GM21447 (cell line): ENCODE data around the gene RPTOR.
"Not testable (repeated sequence)": the region's sequence is repeated elsewhere in the genome, so short reads cannot be mapped to it uniquely, and the experiment has no call there.

Source experiments
- ATAC-seq: cut with Tn5 transposase; IDR thresholded peaks from one replicate; pipeline ENCODE4 v1.9.1; 2021; ENCODE audit not compliant: unreplicated experiment

Gene RPTOR

GRCh38 chr17:80612997-80613731 lies 68.5 kb downstream of the RPTOR start:
- ATAC-seq, result no peak

- ATAC-seq, result no peak
These were observed 69.1 kb downstream of the RPTOR start for GRCh38 chr17:80613732-80614071.

DNA sequence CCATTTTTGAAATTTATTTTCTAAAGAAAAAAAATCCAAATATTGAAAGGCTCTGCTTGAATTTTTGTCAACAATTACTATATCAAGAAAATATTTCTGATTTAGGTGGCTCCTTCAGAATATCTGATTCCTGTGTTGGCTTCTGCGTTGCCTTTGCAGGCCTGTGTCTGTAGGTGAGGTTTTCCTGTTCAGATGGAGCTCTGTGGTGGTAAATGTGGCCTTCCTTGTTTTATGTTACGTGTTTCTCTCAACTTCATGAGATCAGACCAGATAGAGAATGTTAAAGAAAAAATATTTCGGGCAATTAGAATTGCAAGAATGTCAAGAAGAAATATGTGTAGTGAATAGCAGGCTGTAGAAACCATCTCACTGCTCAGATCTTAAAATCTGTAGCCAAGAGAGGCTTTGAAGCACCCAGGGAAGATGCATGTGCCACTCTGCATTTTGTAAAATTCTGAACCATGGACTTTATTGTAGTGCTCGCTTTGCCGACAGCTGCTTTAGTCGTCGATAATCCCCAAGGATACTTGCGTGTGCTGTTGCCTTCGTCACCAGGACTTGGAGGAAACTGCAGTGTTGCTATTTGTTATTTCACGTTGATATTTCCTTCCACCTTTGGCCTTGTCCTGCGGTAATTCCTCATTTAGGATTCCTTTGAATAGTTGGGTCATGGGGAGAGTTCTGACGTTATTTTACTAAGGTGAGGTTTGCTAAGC lies 69.9 kb downstream of the RPTOR start:
- ATAC-seq, result no peak

DNA sequence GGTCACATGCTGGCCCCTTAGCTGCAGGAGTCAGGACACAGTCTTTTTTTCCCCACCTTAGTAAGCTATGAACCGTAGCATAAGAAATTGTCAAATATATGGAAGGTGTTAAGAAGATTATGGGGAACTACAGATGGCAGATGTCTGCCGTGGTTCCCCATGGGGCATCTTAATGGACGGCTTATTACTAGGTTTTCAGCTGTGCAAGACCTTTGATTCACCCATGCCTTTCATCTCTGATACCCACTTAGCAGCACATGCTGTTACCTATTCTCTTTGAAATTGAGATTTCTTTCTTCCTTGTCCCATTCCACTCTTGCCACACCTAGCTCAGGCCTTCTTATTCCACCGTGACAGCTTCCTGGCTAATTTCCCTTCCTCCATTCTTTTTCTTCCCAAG lies 70.7 kb downstream of the RPTOR start:
- ATAC-seq, result no peak

GRCh38 chr17:80616705-80617104 lies 72.1 kb downstream of the RPTOR start:
- no peak for ATAC-seq

DNA sequence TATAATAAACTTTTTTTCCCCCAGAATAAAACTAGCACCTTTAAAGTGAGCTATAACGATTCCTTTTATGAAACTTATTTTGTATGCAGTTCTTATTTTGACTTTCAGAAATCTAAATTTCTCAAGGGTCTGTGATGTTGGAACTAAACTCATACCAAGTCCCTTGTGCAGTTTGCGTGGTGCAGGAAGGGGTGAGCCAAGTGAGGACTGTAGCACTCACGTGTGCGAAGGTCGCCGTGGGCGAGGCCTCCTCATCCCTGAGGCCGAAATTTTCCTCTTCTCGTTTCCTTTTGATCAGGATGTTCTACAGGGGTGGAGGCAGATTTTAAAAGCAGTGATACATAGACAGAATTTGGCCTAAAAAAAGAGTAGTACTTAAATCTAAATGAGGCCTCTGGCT lies 73.7 kb downstream of the RPTOR start:
- no peak for ATAC-seq

DNA sequence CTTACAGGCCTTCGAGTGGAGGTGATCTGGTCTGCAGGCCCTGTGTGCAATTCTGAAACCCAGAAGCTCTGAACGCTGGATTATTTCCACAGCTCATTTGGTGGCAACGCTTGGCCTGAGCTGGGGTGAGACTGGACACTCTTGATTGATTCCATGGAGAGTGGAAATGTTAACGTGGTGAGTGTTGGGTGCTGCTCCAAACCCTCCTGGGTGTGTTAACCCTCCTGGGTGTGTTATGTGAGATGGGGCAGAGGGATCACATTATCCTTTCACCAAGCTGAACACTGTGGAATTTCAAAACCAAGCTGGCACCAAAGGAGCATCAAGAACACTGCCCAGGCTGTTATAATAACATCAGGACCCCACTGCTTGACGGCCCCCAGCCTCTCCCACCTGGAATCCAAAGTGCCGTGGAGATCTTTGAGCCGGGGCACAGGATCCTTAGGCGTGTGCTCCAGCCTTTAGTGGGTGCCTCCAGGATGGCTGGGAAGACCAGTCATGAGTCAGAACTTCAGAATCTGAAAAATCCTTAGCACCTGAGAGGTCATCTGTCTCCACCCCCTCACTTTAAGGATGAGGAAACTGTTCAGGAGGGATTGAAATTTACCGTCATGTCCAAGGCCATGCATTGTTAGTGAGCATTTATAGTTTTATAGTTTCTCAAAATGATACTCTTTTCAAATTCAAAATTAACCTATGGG lies 75.0 kb downstream of the RPTOR start:
- no peak for ATAC-seq

DNA sequence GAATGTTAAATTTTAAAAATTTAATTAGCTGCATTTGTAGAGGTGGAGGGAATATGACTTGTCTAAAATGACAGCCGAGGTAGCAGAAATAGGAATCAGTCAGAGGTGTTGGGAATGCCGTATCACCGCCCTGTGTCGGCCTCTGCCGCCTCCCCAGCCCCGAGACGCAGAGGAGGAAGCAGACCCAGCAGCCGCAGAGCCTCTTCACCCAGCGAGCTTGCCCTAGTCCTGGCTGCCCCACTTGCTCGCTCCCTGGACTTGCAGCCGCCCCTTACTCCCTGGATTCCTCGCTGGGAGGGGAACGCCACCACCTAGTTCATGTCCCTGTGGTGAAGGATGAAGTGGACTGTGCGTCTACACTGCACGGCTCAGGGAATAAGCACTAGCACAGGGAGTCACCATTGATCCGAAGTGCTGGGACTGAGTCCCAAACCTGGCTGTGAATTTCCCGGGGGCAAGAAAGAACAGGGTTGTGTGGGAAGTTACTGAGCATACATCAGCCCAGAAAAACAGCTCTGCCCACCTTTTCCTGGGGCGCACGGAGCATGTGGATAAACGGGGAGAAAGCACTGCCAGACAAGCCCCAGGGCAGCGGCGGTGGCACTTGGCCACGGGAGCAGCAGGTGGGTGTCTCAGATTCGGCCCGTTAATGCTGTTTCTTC lies 76.8 kb downstream of the RPTOR start:
- no peak for ATAC-seq

DNA sequence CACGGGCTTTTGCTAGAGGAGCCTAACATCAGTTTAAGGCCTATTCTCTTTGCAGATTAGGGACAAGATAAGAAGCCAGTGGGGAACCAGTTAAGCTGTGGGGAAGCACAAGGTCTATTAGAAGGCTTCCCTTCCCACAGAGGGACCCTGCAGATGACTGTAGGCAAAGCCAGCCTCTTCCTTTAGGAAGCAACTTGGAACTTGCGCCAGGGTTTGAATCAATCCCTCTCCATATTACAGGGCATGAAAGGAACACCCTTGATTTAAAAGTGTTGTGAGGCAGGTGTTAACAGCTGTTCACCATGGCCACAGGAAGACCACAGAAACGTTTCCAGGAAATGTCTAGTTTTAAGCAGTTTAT lies 77.3 kb downstream of the RPTOR start:
- no peak for ATAC-seq

DNA sequence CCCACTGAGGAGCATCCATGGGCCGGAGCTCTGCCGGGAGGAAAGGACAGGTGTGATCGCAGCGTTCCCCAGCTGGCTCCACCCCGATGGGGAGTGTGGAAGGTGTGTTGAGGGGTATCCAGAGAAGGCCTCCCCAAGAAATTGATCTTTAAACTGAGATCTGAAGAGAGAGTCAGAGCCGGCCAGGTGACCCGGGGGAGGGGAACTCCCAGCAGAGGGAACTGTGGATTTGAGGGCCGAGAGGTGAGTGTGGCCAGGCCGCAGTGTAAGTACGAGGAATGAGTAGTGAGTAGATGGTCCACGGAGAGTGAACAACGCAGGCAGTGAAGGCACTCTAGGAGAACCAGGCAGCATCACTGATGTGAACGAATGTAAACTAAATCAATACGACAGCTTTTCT lies 80.2 kb downstream of the RPTOR start:
- ATAC-seq, result no peak

DNA sequence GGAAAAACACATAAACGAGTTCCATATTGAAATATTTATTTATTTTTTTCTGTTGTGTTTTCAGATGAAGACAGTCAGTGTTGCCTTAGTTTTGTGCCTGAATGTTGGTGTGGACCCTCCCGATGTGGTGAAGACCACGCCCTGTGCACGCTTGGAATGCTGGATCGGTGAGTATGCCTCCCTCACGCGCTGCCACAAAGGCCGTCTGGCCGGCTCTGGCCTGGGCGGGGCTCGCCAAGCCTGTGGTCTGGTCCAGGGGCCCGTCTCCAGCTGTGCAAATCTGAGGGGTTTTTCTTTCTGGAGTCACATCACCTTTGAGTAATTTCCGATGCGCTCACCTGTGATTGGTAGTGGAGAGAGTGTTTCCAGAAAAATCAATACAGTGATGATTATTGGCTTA lies 81.0 kb downstream of the RPTOR start:
- ATAC-seq, result no peak

- ATAC-seq, result not testable (repeated sequence)
These were observed 84.2 kb downstream of the RPTOR start for GRCh38 chr17:80628881-80629280.

DNA sequence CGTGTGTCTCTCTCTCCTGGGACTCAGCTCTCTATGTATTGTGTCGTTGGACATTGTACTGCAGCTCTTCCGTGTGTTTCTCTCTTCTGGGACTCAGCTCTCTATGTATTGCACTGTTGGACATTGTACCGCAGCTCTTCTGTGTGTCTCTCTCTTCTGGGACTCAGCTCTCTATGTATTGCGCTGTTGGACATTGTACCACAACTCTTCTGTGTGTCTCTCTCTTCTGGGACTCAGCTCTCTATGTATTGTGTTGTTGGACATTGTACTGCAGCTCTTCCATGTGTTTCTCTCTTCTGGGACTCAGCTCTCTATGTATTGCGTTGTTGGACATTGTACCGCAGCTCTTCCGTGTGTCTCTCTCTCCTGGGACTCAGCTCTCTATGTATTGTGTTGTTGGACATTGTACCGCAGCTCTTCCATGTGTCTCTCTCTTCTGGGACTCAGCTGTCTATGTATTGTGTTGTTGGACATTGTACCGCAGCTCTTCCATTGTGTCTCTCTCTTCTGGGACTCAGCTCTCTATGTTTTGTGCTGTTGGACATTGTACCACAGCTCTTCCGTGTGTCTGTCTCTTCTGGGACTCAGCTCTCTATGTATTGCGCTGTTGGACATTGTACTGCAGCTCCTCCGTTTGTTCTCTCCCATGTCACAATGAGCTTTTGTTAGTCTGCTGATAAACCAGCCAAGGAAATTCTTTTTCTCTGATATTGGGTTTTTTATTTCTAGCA lies 84.8 kb downstream of the RPTOR start:
- no peak for ATAC-seq

GRCh38 chr17:80630560-80631120 lies 86.0 kb downstream of the RPTOR start:
- no peak for ATAC-seq

GRCh38 chr17:80631142-80632045 lies 86.8 kb downstream of the RPTOR start:
- no peak for ATAC-seq

- ATAC-seq, result no peak
These were observed 87.5 kb downstream of the RPTOR start for GRCh38 chr17:80632046-80632581.

GRCh38 chr17:80633207-80633606 lies 88.6 kb downstream of the RPTOR start:
- no peak for ATAC-seq

DNA sequence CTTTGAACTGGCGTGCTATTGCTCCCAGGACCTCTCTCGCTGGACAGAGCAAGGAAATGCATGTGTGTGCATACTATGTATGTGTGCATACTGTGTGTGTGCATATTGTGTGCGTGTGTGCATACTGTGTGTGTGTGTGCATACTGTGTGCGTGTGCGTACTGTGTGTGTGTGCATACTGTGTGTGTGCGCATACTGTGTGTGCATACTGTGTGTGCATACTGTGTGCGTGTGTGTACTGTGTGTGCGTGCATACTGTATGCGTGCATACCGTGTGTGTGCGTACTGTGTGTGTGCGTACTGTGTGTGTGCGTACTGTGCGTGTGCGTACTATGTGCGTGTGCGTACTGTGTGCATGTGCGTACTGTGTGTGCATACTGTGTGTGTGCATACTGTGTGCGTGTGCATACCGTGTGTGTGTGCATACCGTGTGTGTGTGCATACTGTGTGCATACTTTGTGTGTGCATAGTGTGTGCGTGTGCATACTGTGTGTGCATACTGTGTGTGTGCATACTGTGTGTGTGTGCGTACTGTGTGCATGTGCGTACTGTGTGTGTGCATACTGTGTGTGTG lies 89.4 kb downstream of the RPTOR start:
- no peak for ATAC-seq

DNA sequence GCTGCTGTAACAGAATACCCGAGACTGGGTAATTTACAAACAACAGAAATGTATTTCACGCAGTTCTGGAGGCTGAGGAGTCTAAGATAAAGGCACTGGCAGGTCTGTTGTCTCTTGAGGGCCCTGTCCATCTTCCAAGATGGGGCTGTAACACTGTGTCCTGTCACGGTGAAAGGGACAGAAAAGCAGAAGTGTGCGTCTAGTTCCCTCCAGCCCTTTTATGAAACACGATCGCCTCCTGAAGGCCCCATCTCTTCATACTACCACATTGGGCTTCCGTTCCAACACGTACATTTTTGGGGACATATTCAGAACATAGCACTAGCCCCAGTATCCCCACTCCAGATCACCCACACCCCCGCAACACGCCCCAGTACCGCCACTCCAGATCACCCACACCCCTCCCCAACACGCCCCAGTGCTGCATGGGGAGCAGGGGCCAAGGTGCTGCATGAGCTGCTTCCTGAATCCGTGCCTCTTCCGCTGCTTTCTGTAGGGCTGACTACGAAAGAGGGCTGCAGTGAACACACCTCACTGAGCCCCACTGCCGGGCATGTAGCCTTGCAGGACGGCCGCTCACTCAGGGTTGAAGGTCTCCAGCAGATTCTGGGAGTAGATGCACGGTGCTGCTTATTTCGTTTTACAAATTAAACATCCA lies 91.9 kb downstream of the RPTOR start:
- ATAC-seq, result no peak
